OCI-LY3 (cell line): Measurements from ENCODE around the gene CENPB.

Source experiments
- H2AFZ ChIP-seq: fragments of 200-600, 300-600 bp; shearing (Covaris generic); 2 replicates; pipeline ENCODE4 v1.6.0; 2014; ENCODE audit warnings: antibody characterized with exemption, low read depth, low read length
- H3K27ac ChIP-seq: fragments of 200-600, 300-600 bp; sonication (generic); 2 replicates; pipeline ENCODE4 v1.5.1; 2014; ENCODE audit warnings: mild to moderate bottlenecking, low read length, moderate library complexity, mixed read lengths
- H3K27me3 ChIP-seq: fragments of 200-600, 300-600 bp; sonication (generic); 2 replicates; pipeline ENCODE4 v1.6.1; 2014; ENCODE audit warnings: low read depth, low read length, mixed read lengths
- H3K36me3 ChIP-seq: fragments of 200-600, 300-600 bp; sonication (generic); replicated peaks from 2 replicates; pipeline ENCODE3; 2014; ENCODE audit warnings: low read depth, low read length, mixed read lengths
- H3K4me1 ChIP-seq: fragments of 300-600, 200-600 bp; sonication (generic); 2 replicates; pipeline ENCODE4 v1.6.1; 2014; ENCODE audit warnings: low read length, mixed read lengths
- H3K4me2 ChIP-seq: fragments of 200-600, 300-600 bp; sonication (generic); 2 replicates; pipeline ENCODE4 v1.6.1; 2014; ENCODE audit warnings: low read length, mixed read lengths
- H3K4me3 ChIP-seq: fragments of 300-600, 200-600 bp; sonication (generic); 2 replicates; pipeline ENCODE4 v1.5.1; 2014; ENCODE audit warnings: antibody characterized with exemption, mild to moderate bottlenecking, low read length, moderate library complexity
- H3K79me2 ChIP-seq: fragments of 300-600, 200-600 bp; shearing (Covaris generic); 2 replicates; pipeline ENCODE4 v1.6.1; 2014; ENCODE audit warnings: mild to moderate bottlenecking, low read length, mixed read lengths
- H3K9ac ChIP-seq: fragments of 300-600, 200-600 bp; shearing (Covaris generic); 2 replicates; pipeline ENCODE4 v1.6.0; 2014; ENCODE audit warnings: mild to moderate bottlenecking, low read length, moderate library complexity
- H3K9me3 ChIP-seq: fragments of 200-600, 300-600 bp; shearing (Covaris generic); 2 replicates; pipeline ENCODE4 v1.6.1; 2014; ENCODE audit warnings: low read length, mixed read lengths; ENCODE audit not compliant: insufficient read depth
- H4K20me1 ChIP-seq: fragments of 200-600, 300-600 bp; sonication (generic); 2 replicates; pipeline ENCODE4 v1.6.1; 2016; ENCODE audit warnings: low read length, mixed read lengths; ENCODE audit not compliant: insufficient read depth
- EZH2phosphoT487 ChIP-seq: fragments of 200-600 bp; shearing (Covaris generic); IDR thresholded peaks from 2 replicates; pipeline ENCODE4 v1.6.1; 2018; ENCODE audit warnings: antibody characterized with exemption, mixed run types, low read depth
- TF ChIP-seq, protein P1 (sequence below): fragments of 200-600, 300-600 bp; sonication (generic); IDR thresholded peaks from 2 replicates; pipeline ENCODE4 v1.5.1; 2014; ENCODE audit warnings: antibody characterized with exemption, low read length, low read depth

Gene CENPB

DNA sequence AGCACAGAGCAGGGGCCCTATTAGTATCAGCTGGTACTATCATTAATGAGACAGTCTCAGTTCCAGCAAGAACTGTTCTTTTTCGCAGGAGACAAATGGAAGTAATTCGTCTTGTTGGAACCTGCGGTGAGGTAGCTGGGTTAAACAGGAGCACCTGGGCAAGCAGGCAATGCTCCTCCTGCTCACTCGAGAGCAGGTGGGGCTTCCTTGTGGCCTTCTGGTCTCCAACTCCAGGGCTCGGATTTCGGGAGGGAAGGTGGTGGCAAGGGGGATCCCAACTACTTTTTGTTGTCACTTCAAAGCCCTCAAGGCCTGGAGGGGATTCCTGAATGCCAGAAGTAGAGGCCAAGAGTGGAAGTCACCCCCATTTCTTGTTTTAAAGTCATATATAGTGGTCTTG lies 3.9 kb downstream of the CENPB start:
- H3K4me1 ChIP-seq = peaks cover 14% of the 10 kb centered on the region
- H2AFZ ChIP-seq = no peak overlapping the region
- H3K9me3 ChIP-seq = no peaks in the 10 kb centered on the region
- H3K27ac ChIP-seq = no peak overlapping the region
- peaks cover 6% of the 10 kb centered on the region; the same call in 1 of the 2 replicates for H3K79me2 ChIP-seq
- no peaks in the 10 kb centered on the region for H3K36me3 ChIP-seq
- TF ChIP-seq, protein P1, sequence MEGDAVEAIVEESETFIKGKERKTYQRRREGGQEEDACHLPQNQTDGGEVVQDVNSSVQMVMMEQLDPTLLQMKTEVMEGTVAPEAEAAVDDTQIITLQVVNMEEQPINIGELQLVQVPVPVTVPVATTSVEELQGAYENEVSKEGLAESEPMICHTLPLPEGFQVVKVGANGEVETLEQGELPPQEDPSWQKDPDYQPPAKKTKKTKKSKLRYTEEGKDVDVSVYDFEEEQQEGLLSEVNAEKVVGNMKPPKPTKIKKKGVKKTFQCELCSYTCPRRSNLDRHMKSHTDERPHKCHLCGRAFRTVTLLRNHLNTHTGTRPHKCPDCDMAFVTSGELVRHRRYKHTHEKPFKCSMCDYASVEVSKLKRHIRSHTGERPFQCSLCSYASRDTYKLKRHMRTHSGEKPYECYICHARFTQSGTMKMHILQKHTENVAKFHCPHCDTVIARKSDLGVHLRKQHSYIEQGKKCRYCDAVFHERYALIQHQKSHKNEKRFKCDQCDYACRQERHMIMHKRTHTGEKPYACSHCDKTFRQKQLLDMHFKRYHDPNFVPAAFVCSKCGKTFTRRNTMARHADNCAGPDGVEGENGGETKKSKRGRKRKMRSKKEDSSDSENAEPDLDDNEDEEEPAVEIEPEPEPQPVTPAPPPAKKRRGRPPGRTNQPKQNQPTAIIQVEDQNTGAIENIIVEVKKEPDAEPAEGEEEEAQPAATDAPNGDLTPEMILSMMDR = no peak
- TF ChIP-seq EZH2phosphoT487 = no peak
- no peak overlapping the region for H3K4me3 ChIP-seq
- H3K9ac ChIP-seq = no peak overlapping the region
- peaks cover 4% of the 10 kb centered on the region; the same call in 1 of the 2 replicates for H4K20me1 ChIP-seq
- H3K4me2 ChIP-seq = no peak overlapping the region
- no peaks in the 10 kb centered on the region for H3K27me3 ChIP-seq

DNA sequence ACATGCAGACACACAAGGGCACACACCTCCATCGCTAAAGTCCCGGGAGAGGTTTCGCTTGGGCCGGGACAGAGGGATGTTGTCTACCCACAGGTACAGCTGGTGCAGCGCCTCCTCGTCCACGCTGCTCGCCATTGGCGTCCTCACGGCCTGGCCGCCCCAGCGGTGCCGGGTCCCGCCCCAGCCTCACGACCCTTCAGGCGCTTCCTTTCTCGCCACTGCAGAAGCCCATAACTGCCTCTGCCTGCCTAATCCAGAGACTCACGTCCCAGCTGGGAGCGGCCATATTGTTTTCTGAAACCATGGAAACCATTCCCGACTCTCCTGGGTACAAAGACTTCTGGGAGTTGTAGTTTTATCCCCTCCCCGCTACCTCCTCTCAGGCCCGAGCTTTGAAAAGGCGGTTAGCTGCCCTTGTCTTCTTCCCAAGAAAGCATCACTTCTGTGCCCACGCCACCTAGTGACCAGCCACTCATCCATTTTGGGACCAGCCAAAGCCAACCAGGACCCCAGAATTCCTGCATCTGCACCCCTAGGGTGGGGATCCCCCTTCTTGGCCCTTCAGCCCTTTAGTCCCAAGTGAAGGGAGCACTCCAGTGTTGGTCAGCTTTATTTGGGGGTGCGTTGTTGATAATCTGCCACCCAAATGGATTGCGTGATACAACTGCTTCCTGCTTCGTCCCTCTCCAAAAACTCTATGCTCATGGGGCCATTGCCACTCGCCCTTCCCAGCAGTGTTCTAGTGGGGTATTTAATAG lies 5.2 kb downstream of the CENPB start, which contains the start of gene SPEF1:
Gene SPEF1 (minus strand): TSS at position 296 of the 758 bp plus-strand sequence. CDS start 161 bp downstream, at position 135.
- Histone ChIP-seq H3K27ac (no peak within 1 kb of the TSS), H3K79me2 (peaks cover 5% of the 10 kb centered on the region; the same call in 1 of the 2 replicates), H3K4me1 (peaks cover 10% of the 10 kb centered on the region; the same call in 1 of the 2 replicates), H3K36me3 (no peaks in the 10 kb centered on the region), H3K27me3 (no peaks in the 10 kb centered on the region), H3K4me3 (peak within 1 kb of the TSS; percentile 76), H3K9ac (no peak within 1 kb of the TSS), H2AFZ (peak within 1 kb of the TSS; percentile 66), H3K9me3 (no peaks in the 10 kb centered on the region), H3K4me2 (peak within 1 kb of the TSS; percentile 84), H4K20me1 (peaks cover 4% of the 10 kb centered on the region; the same call in 1 of the 2 replicates)
- TF ChIP-seq EZH2phosphoT487 = no peak
- TF ChIP-seq, protein P1 = peak; percentile 29

DNA sequence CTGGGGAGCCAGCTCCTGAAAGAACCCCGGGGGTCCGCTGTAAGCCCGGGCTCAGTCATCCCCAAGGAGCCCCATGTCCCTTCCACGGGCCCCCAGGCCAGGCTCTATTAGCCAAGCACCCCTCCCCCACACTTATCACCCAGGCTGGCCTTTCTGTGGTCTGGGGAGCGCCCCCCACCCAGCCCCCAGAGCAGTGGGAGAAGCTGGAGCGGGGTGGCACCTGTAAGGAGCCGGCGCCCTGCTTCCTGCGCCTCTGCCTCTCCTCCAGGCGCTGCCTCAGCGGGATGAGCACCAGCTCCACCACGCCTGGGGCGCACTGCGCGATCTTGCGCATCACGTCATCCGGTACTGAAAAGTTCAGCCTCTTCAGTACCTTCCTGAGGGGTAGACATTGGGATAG lies 7.6 kb downstream of the CENPB start:
- no peaks in the 10 kb centered on the region for H3K79me2 ChIP-seq
- H3K27me3 ChIP-seq = no peaks in the 10 kb centered on the region
- no peak overlapping the region for H3K9ac ChIP-seq
- peaks cover 4% of the 10 kb centered on the region; the same call in 1 of the 2 replicates for H4K20me1 ChIP-seq
- H3K36me3 ChIP-seq = no peaks in the 10 kb centered on the region
- no peak overlapping the region for H3K27ac ChIP-seq
- no peak overlapping the region for H2AFZ ChIP-seq
- H3K4me3 ChIP-seq = no peak overlapping the region
- H3K4me2 ChIP-seq = no peak overlapping the region
- no peaks in the 10 kb centered on the region for H3K9me3 ChIP-seq
- TF ChIP-seq, protein P1 = no peak
- no peak for TF ChIP-seq EZH2phosphoT487
- peaks cover 8% of the 10 kb centered on the region; the same call in 1 of the 2 replicates for H3K4me1 ChIP-seq
